Hindlimb muscle (tissue), 1 donor: ENCODE data around the gene RXFP4. TPM values are rescaled to one million over a fixed set of nuclear protein-coding genes. Genes with fewer than 3 reads are reported as not detected.

Experiments
- DNase-seq: peaks from one replicate; pipeline ENCODE4 v3.0.0-alpha.2; 2013
- polyA plus RNA-seq: library from polyadenylated mRNA; unstranded; fragments of 120-200 nt; gene quantifications from one replicate; pipeline ENCODE4 v1.2.1, GENCODE V29; 2013; ENCODE audit not compliant: insufficient read length

RXFP4 gene
- polyA plus RNA-seq, 1 donor = 0.36 TPM

DNA sequence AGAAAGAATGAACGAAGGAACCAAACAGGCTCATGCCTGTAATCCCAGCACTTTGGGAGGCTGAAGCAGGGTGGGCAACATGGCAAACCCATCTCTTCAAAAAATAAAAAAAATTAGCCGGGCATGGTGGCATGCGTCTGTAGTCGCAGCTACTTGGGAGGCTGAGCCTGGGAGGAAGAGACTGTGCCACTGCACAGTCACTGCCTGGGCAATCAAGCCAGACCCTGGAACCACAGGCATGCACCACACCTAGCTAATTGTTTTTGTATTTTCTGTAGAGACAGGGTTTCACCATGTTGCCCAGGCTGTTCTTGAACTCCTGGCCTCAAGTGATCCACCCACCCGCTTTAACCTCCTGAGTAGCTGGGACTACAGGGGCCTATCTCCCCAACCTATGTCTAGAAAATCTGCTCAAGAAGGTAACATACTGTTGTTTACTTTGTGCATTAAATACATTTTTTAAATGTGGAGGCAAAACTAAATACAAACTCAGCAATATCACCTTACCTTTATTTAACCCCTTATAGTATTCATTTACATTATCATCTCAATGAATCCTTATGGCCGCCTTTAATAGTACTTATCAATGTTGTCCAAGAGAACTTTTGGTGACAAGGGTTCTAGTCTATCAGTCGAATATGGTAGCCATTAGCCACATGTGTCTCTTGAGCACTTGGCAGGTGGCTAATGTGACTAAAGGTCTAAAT is 10.0 kb upstream of the RXFP4 start:
- no peak for DNase-seq

GRCh38 chr1:155932081-155932480 is 9.4 kb upstream of the RXFP4 start:
- DNase-seq = no peak

GRCh38 chr1:155932487-155932886 is 9.0 kb upstream of the RXFP4 start:
- DNase-seq = no peak

- DNase-seq = no peak
Measured at GRCh38 chr1:155933591-155934096, 7.8 kb upstream of the RXFP4 start.

DNA sequence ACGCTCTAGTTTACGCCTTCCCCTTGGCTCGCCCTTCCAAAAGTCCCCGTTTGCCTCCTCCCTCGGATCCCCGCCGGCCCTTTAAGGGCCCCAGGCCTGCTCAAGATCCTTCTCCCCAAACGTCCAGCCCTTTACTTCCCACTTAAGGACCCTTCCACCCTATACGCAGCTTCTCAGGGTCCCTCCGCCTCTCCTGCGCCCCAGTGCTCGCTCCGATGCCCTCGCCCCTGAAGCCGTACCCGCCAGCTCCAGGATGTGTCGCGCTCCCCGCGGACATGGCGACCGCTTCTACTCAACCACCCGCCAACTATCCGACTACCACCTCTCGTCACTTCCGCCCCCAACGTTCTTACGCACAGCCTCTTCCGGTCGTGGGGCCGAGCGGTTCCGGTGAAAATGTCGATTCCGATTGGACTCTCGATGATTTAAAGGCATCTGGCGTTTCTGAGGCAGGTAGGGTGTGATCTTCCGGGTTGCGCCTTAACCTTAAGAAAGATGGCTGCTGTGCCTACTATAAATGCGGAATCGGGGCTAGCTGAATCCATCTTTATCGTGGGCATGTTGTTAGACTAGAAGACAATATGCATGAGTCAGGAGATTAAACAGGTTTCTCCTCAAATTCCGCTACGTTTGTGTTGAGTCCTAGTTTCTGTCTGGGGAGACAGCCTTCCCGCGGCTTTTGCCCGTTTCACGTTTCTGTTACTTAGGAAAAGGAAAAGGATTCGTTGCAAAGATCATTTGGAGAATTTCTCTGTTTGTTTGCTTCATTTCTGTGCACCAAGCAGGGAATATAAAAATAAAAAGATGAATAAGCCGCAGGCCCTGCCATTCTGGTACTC is 7.1 kb upstream of the RXFP4 start, which contains the start of gene KHDC4:
Gene KHDC4, minus strand, starts transcription at position 317 of the 839 bp plus-strand sequence. Its CDS starts 40 bp downstream, at position 277.
- peak; percentile 98 for DNase-seq

DNA sequence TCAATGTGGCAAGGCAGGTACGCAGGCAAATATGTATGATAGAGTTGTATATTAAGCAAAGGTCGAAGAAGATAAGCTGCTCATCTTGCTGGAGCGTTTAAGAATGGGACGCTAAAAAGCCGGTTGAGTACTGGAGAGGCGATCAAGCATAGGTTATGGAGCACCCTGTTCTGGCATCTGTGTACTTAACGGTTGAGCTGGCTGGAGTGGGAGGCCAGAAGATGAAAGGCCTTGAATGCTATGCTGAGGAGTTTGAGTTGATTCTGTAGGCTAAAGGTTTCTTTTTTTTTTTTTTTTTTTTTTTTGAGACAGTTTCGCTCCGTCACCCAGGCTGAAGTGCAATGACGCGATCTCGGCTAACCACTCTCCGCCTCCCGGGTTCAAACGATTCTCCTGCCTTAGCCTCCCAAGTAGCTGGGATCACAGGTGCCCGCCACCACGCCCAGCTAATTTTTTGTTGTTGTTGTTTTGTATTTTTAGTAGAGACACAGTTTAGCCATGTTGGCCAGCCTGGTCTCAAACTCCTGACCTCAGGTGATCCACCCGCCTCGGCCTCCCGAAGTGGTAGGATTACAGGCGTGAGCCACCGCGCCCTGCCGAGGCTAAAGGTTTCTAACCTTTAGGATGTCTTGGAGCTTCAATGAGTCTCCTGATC is 6.4 kb upstream of the RXFP4 start:
- no peak for DNase-seq

GRCh38 chr1:155938220-155938627 is 3.2 kb upstream of the RXFP4 start:
- peak; percentile 63 for DNase-seq

- DNase-seq = no peak
Measured at GRCh38 chr1:155940482-155940992, 901 bp upstream of the RXFP4 start.

GRCh38 chr1:155941845-155942531 is 550 bp downstream of the RXFP4 start:
- DNase-seq = no peak

DNA sequence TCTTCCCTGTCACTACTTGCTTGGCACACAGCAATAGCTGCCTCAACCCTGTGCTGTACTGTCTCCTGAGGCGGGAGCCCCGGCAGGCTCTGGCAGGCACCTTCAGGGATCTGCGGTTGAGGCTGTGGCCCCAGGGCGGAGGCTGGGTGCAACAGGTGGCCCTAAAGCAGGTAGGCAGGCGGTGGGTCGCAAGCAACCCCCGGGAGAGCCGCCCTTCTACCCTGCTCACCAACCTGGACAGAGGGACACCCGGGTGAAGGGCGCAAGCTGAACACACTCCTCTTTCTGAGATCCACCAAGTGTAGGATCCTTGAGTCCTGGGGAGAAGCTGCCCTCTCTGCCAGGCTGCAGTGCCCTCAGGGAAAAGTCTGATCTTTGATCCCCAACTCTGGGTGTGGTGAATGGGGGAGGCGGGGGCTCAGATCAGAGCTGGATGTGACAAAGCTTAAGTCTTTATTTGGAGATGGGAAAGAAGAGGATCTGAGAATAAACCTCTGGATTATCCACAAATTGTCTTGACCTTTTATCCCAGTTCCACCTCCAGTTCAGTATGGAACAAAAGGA is 1.2 kb downstream of the RXFP4 start:
- no peak for DNase-seq

GRCh38 chr1:155944444-155944799 is 3.0 kb downstream of the RXFP4 start:
- DNase-seq = no peak

- DNase-seq = no peak
Measured at GRCh38 chr1:155946633-155947219, 5.3 kb downstream of the RXFP4 start.

- no peak for DNase-seq
Measured at GRCh38 chr1:155947292-155947691, 5.9 kb downstream of the RXFP4 start.

- no peak for DNase-seq
Measured at GRCh38 chr1:155947741-155948140, 6.3 kb downstream of the RXFP4 start.

DNA sequence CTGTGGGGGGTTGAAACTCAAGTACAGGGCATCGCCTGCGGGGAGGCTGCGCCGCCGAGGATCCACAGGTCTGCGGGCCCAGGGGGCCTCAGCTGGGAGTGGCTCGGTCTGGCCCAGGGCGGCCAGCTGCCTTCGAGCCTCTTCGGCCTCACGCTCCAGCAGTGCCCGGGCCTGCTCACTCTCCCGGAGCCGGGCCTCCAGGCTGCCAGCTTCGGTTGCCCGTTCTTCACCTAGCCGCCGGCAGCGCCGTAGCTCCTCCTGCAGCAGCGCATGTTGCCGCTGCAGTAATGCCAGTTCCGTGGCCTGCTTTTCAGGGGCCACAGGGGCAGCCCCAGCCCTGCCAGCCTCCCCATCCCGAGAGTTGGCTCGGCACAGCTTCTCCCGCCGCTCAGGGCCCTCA is 9.4 kb downstream of the RXFP4 start:
- DNase-seq = no peak

DNA sequence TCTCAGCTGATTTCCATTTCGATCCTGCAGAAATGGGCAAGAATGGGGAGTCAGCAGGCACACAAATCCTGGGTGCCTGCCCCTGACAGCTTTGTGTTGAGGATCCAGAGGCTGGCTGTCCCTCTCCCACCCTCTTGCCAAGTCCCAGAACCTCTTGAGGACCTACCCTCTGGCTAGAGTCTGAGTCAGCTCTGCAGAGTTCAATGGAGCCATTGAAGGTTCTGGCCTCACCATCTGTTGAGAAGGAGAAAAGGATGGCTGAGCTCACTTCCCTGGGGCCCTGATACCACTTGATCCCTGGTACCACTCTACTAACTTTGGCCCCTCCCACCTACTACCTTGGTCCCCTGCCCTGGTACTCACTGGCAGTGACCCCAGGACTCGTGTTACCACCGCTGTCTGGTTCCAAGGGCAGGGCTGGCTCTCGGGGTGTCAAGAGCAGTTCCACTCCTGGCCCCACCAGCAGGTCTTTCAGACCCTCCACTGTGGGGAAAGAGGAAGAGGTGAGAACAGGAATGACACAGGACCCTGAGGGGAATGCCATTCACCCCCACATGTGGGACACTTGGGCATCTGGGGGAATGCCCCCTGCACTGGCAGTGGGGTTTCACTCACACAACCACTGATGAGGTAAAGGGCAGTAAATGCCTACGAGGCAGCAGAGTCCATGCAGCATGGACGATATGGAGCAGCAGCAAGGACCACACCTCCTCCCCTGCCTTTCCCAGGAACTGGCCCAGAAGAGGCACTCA is 10.5 kb downstream of the RXFP4 start:
- DNase-seq = no peak

GRCh38 chr1:155952505-155952890 is 11.1 kb downstream of the RXFP4 start:
- DNase-seq = no peak

DNA sequence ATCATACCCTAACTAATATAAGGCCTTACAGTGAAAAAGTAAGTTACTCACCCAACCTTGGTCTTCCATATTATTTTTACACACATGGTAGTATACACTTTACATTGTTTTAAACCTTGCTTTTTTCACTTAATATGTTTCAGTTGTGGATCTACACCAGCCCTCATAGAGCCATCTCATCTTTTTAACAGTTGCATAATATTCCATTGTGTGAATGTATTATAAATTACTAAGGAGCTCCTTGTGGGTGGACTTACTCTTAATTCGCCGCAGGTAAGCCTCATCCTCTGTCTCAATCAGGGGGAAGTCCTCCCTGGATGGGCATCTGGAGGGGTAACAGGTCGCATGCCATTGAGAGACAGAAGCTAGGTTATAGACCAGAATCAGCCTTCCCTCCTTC is 13.2 kb downstream of the RXFP4 start:
- no peak for DNase-seq

DNA sequence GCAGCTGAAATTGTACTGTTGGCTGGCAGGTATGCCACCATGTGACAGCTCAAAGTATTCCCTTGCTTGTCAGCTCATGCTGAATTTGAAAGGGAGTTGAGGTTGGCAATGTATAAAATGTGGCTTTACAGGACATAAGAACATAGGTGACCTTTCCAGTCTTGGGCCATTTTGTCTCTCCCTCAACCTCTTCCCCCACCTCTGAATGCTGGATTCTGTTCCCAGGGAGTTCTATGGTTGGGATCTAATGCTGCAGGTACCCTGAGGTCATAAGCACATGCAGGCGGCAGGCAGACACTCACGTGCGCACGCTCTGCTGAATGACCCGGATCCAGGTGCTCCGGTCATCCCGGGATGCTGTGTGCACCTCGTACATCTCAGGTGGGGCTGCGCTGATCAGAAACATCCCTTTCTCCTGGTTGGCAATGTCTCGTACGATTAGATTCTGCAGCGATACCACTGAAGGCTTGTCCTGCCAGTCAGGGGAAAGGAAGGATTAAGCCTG is 16.0 kb downstream of the RXFP4 start:
- no peak for DNase-seq

GRCh38 chr1:155960081-155960745 is 18.8 kb downstream of the RXFP4 start:
- no peak for DNase-seq
